Coronary artery (tissue), 2 donors: ENCODE data around the gene ARFRP1.
A peak's percentile ranks its signal among the peaks of the same experiment; 100 is the strongest.

ENCODE experiments used
- DNase-seq: peaks from one replicate; pipeline ENCODE4 v3.0.0-alpha.2; 2017; ENCODE audit warnings: low spot score
- H3K27ac ChIP-seq, 2 donors: fragments of 200-600 bp; sonication (generic); one replicate each; pipeline ENCODE4 v1.5.1; 2016 to 2019
- H3K4me3 ChIP-seq: fragments of 200-600 bp; sonication (generic); 2 replicates; pipeline ENCODE4 v1.5.1; 2016; ENCODE audit warnings: mild to moderate bottlenecking, moderate library complexity
- CTCF ChIP-seq: fragments of 200-600 bp; sonication (generic); IDR thresholded peaks from one replicate; pipeline ENCODE4 v1.5.1; 2019; ENCODE audit warnings: antibody characterized with exemption

ARFRP1 gene

GRCh38 chr20:63657937-63658748 is 49.6 kb downstream of the ARFRP1 start, which contains the start of gene RTEL1:
TSS of gene RTEL1 (plus strand) at chr20:63658312. CDS start at chr20:63659403, 1,091 bp downstream.
- peak within 1 kb of the TSS; percentile 77 to 88 for H3K27ac ChIP-seq

GRCh38 chr20:63657260-63657936 is 50.4 kb downstream of the ARFRP1 start:
- no peak for DNase-seq
- TF ChIP-seq CTCF = no peak
- peak overlapping the region; percentile 77 to 88 for H3K27ac ChIP-seq

More at GRCh38 chr20:63657937-63658748, 49.6 kb downstream of the ARFRP1 start, which contains the start of gene RTEL1:
- no peak for TF ChIP-seq CTCF
- DNase-seq = peak; percentile 95
- peak within 1 kb of the TSS; percentile 87 for H3K4me3 ChIP-seq

GRCh38 chr20:63656451-63656850 is 51.3 kb downstream of the ARFRP1 start:
- TF ChIP-seq CTCF = no peak
- no peak overlapping the region for H3K27ac ChIP-seq
- no peak for DNase-seq
- no peak overlapping the region for H3K4me3 ChIP-seq

More at GRCh38 chr20:63657260-63657936, 50.4 kb downstream of the ARFRP1 start:
- H3K4me3 ChIP-seq = peak overlapping the region; percentile 87

- no peak for DNase-seq
- no peak overlapping the region for H3K27ac ChIP-seq
- TF ChIP-seq CTCF = no peak
- H3K4me3 ChIP-seq = no peak overlapping the region
Observed at GRCh38 chr20:63655249-63655648, 52.5 kb downstream of the ARFRP1 start.

DNA sequence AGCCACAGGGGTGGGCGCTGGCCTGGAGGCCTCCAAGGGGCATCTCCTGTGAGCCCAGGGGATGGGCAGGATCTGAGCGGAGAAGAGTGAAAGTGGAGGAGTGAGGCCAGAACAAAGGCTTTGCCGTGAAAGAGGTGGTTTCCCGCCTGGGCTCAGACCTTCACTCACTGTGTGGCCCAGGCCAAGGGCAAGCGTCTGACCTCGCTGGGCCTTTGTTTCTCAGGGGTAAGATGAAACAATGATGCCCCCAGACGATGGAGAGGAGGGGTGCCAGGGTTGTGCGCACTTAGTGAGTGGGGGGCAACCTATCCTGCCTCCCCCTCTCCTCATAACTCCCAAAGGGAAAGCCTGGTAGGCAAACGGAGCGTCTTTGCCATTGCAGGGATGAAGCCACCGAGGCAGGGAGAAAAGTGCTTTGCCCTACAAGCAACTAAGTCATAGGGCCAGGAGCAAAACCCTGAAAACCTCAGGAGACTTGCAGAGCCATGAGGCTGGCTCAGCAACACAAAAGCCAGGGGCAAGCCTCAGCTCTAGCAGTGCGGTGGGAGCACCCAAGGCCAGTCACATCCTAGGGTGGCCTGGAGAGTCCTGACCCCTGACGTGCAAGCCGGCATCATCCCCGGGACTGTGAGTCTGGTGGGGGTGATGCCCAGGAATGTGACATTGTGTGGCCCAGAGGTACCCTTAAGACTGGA is 53.7 kb downstream of the ARFRP1 start:
- H3K27ac ChIP-seq = peak overlapping the region in 1 of 2 donors; percentile 63
- DNase-seq = no peak
- no peak for TF ChIP-seq CTCF
- H3K4me3 ChIP-seq = peak overlapping the region; percentile 80

DNA sequence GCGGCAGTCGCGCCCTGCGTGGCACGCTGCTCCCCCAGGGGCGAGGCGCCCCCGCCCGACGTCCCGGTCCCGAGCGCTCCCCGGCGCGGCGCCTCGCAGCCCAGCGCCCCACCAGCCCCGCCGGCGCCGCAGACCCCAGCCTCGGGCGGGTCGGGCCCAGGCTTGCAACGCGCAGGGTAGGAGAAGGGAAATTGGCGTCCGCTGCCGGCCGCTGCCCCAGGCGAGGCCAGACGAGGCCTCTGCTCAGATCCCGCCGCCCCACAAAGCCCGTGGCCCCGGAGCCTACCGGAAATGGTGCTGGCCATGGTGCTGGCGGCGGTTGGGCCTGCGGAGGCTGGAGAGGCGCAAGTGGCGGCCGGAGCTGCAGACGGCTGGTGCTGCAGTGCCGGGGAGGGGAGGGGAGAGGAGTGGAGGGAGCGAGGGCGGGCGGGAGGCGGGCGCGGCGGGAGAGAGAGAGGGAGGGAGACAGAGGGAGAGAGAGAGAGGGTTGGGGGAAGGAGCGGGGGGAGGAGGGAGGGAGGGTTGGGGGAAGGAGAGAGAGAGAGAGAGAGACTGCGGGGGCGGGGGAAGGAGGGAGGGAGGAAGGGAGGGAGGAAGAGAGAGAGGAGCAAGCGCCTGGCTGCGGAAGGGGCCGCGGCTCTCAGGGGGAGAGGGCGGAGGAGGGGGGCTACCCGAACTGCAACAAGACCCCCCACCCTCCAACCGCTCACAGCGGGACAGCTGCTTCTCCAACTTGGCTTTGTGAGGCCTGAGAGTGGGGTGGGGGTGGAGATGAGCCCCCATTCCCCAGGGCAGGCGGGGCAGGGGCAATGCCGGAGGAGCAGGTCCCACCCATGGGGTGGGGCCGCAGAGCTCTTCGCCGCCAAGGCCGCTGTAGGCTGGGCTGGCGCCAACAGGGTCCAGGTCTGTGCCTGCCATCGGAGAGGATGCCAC is 54.5 kb downstream of the ARFRP1 start, which contains the start of gene STMN3:
TSS of gene STMN3 (minus strand) at position 384 of the 933 bp plus-strand sequence. CDS start at position 305, 79 bp downstream.
- peak within 1 kb of the TSS in 1 of 2 donors; percentile 63 for H3K27ac ChIP-seq
- no peak for TF ChIP-seq CTCF
- DNase-seq = peak; percentile 85

More for the DNA sequence above, 54.5 kb downstream of the ARFRP1 start, which contains the start of gene STMN3:
- peak within 1 kb of the TSS; percentile 80 for H3K4me3 ChIP-seq
